Activated CD4-positive, CD25-positive, alpha-beta regulatory T cell treated with anti-CD3 and anti-CD28 coated beads, Interleukin-2, amount 50 U/mL, for 16 hours (primary cell): Measurements from ENCODE around the gene MLST8.

ENCODE experiments used
- DNase-seq: peaks from one replicate; pipeline ENCODE4 v3.0.0-alpha.2; 2020; ENCODE audit warnings: low read depth, low spot score

MLST8 gene

DNA sequence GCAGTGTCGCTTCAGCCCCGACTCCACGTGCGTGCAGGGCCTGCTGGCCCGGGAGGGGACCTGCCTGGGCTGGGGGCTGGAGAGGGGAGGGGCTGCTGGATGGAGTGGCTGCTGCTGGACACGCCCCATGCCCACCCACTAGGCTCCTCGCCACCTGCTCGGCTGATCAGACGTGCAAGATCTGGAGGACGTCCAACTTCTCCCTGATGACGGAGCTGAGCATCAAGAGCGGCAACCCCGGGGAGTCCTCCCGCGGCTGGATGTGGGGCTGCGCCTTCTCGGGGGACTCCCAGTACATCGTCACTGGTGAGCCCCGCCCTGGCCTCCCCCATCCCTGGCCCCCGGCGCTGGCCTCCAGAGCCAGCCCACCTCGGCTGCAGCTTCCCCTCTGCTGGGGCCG is 3.1 kb downstream of the MLST8 start:
- DNase-seq, result no peak

DNA sequence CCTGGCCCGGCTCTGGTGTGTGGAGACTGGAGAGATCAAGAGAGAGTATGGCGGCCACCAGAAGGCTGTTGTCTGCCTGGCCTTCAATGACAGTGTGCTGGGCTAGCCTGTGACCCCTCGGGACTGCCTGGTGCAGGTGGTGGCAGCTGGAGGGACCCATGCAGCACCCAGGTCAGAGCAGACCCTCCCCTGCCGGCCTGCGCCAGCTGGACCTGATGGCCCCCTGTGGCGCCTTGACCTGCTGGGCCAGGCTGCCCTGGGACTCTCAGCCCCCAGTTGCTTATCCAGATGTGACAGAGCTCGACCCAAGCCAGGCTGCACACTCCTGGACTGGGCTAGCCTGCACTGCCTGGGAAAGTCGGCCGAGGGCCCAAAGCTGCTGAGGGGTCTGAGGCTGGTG is 3.5 kb downstream of the MLST8 start:
- DNase-seq, result no peak

DNA sequence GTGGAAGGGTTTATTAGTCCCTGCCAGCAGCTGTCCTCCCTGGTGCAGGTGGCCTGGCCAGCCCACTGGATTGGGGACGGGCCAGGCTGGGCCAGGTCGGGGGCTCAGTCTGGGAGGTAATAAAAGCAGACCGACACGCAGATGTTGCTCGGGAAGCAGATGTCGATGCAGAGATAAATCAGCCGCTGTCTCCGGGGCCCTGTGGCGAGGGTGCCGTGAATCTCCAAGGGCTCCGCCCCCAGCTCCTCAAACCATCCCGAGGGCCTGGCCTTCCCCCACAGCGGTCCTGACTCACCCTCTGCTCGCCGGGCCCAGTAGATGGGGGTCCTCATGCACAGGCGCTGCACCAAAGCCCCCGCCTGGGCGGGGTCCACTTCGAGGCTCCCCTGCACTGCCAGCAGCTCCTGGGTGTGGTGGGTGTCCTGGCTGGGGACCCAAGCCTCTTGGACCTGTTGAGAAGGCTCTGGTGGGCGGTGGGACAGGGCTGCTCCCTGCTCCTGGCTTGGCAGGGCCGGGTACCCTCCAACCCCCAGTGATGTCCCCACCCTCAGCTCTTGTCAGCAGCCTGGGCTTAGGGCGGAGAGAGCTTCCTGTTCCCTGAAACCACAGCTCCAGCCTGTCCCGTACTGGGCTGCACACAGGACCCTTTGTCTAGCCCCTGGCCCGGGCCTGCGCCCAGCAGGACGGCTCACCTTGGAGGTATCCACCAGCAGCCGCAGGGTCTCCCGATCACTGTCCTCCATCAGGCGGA is 4.2 kb downstream of the MLST8 start:
- no peak for DNase-seq

DNA sequence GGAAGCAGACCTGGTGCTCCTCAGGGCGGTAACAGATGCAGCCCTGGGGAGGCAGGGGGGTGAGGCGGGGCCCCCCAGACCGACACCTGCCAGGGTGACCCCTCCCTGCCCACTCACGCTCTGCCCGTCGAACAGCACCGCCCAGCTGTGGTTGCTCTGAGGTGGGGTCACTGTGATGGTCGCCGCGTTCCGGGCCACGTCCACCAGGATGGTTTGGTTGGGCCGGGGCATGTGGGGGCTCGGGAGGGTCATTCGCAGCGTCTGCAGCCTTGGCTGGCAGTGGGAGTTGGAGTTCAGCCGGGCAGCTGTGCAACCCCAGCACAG is 4.7 kb downstream of the MLST8 start:
- DNase-seq, result no peak

GRCh38 chr16:2210386-2211365 is 5.4 kb downstream of the MLST8 start, which contains the start of gene BRICD5:
Gene BRICD5, minus strand, starts transcription at chr16:2210863. Its CDS starts 30 bp downstream, at chr16:2210833.
- DNase-seq, result no peak

DNA sequence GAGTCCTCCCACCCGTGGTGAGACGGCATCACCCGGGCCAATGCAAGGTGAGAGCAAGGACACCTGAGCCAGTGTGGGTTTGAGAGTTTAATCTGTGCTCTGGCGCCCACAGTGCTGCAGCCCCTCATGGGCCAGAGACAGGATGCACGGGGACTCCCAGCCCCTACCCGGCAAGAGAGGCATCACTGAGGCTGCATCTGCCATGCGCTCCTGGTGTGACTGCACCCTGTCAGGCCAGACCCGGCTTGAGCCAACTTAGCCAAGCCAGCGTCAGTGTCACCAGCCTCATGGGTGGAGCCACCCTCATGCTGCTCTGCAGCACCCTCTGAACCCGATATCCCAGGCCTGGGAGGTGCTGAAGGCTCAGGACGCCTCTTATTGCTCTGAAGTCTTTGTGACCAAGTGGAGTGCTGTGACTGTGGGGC is 6.7 kb downstream of the MLST8 start:
- DNase-seq, result no peak

DNA sequence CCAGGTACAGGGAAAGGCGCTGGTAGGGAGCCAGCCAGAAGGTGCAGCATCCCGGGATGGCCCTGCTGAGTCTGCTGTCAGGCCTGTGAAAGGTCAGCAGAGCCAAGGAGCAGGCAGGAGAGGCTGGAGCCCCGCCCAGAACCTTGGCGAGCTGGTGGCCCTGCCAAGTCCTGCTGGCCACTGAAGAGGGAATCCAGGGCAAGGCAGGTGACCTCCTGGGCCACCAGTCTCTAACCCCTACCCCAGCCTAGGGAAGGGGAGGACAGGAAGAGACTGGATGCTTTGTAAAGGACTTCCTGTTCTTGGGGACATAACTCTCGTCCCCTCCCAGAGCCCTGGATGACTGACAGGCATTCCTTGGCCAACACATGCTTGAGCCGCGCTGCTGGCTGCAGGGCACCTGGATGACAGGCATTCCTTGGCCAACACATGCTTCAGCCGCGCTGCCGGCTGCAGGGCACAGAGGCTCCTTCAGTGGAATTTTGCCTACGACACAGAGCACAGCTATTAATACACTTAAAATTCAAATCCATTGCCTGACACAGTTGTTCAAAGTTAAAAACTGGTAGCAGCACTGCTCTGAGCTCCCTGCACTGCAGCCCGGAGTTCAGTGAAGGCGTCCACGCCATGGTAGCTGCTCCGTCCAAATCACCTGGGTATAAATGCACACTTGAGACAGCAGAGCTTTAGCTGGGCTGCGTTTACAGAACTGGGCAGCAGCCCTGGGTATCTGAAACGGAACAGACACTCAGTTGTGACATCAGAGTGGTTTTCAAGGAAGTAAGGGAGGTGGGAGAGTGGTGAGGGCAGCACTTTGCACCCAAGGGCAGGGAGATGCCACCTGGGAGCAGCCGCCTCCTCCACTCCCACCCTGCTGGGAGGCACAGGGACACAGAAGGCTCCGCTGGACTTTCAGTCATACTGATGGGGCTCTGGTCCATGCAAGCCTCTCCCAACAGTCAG is 7.4 kb downstream of the MLST8 start:
- DNase-seq, result no peak

DNA sequence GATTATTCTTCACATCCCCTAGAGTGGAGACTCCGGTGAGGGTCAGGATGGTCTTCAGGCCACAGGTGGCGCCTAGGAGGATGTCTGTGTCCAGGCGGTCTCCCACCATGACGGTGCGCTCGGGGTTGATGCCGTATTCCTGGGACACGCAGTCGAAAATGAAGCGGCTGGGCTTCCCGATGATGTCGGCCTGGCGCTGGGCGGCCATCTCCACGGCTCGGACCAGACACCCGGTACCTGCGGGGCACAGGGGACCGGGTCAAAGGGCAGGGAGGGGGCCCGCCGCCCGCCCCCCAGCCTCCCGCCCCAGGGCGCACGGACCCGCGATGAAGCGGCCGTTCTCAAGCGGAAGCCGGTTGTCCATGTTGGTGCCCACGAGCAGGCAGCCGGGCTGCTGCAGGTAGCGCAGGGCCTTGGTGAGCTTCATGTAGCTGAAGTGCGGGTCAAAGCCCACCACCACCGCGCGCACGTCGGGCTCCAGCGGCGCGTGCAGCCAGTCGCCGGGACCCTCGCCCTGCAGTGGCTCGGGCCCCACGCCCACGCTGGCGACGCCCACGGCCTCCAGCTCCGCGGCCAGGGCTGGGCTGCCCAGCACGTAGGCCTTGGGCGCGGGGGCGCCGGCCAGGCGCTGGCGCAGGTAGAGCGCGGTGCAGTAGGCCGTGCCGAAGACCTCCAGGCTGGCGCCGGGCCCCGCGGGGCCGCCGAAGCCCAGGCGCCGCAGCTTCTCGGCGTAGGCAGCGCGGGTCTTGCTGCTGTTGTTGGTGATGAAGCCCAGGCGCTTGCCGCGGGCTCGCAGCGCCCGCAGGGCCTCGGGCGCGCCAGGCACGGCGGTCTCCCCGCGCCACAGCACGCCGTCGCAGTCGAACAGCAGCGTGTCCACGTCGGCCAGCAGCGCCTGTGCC is 8.8 kb downstream of the MLST8 start:
- DNase-seq, result no peak

DNA sequence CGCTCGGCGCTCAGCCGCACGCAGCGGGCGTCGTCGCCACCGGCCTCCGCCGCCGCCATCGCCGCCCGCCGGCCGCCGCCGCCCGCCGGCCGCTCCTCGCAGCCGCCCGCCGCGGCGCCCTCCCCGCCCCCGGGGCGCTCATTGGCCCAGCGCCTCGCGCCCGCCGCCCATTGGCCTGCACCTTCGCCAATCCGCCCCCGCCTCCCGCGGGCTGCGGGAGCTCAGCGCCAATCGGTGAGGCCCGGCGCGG is 9.4 kb downstream of the MLST8 start, which contains the start of gene PGP:
Gene PGP (minus strand): TSS at position 122 of the 250 bp plus-strand sequence. CDS start 63 bp downstream, at position 59.
- no peak for DNase-seq

DNA sequence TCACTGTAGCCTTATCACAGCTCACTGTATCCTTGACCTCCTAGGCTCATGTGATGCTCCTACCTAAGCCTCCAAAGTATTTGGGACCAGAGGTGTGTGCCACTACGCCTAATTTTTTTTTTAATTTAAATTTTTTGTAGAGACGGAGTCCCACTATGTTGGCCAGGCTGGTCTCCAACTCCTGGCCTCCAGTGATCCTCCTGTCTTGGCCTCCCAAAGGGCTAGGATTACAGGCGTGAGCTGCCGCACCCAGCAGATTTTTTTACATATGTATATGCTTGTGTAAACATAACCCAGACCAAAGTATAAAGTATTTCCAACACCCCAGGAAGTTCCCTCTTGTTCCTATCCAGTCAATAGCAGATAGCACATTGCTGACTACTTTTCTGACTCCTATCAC is 11.1 kb downstream of the MLST8 start:
- no peak for DNase-seq

GRCh38 chr16:2223221-2223941 is 18.1 kb downstream of the MLST8 start, which contains the start of gene E4F1:
Gene E4F1, plus strand, starts transcription at chr16:2223591. Its CDS starts 23 bp downstream, at chr16:2223614.
- DNase-seq, result peak; percentile 97

DNA sequence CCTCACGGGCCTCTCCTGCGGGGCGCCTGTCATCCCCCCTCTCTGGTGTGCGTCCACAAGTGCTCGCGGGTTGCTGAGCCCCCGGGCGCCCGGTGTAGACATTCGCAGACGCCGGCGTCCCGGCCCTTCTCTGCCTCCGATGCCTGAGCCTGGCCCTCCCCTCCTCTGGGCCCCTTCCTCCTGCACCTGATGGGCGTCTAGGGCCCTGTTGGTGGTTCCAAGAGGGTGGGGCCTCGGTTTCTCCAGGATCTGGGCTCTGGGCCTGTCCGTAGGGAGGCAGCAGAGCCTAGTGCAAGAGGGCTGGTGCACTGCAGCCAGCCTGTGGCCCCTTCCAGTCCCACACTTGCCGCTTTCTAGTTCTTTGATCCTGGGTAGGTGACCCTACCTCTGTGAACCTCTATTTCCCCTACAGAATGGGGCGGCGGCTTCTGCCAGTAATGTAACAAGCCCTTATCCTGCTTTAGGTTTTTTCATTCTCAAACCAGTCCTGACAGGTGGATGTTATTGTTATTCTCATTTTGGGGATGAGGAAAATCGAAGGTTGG is 18.8 kb downstream of the MLST8 start:
- no peak for DNase-seq

DNA sequence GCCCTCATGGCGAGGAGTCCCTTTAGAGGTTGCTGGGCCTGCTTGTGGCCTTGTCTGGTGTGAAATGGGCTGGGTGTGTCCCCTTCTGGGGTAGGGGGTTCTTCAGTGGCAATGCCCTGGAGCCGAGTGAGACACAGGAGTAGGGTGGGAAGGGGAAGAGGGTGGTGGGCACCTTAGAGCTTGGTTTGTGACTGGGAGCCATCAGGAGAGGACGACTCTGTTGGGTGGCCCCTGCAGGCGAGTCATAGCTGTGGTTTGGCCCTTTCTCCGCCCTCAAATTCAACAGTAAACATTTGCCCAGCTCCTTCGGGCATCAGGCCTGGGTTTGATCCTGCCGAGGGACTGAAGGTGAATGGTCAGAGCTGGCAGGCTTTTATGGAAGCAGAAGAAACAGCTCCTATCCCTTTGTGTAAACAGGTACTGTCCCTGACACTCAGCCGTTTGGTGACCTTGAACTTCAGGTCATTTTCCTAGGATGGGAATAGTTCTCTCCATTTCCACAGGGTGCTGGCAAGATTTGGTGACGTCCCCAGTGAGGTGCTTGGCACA is 21.1 kb downstream of the MLST8 start:
- DNase-seq, result no peak

DNA sequence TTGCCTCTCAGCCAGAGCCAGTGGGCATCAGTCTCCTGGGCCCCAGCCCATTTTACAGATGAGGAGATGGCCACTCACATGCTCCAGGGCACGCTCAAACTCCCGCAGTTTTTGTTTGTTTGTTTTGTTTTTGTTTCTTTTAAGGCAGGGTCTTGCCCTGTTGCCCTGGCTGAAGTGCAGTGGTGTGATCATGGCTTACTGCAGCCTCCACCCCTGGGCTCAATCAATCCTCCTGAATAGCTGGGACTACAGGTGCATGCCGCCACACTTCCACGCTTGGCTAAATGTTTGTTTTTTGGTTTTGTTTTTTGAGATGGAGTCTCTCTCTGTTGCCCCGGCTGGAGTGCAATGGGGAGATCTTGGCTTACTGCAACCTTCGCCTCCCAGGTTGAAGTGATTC is 21.7 kb downstream of the MLST8 start:
- DNase-seq, result no peak

DNA sequence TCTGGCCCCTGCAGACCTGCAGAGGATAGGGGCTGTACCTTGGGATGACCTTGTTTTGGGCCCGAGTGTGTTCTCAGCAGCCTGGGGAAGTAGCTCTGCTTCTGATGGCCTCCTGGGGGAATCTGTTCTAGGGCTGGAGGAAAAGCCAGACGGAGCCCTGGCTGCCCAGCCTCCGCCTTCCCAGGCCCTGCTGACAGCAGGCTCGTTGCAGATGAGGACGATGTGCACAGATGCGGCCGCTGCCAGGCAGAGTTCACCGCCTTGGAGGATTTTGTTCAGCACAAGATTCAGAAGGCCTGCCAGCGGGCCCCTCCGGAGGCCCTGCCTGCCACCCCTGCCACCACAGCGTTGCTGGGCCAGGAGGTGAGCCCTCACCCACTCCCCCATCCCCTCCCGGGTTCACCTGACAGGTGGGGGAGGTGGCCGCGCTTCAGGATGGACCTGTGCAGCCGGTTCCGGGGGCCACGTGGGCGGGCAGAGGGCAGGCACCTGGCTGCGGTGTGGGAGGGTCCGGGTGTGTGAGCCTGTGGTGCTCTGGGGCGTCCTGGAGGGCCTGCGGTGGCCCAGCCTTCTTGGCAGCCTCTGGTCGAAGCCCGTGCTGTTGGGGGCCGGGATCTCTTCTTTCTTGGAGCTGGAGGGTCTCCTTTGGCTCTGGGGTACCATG is 23.0 kb downstream of the MLST8 start:
- no peak for DNase-seq

GRCh38 chr16:2229091-2229490 is 23.8 kb downstream of the MLST8 start:
- DNase-seq, result no peak

- DNase-seq, result no peak
These were observed 24.5 kb downstream of the MLST8 start for GRCh38 chr16:2229632-2230250.

- no peak for DNase-seq
These were observed 25.1 kb downstream of the MLST8 start for GRCh38 chr16:2230376-2230775.
